HepG2 (cell line): Measurements from ENCODE around the gene C17orf75. TPM values are rescaled to one million over a fixed set of nuclear protein-coding genes. Genes with fewer than 3 reads are reported as not detected.

Source experiments
- GFI1 ChIP-seq: sonication (generic); formaldehyde crosslinking; IDR thresholded peaks from 2 replicates; pipeline ENCODE4 v1.5.0; 2020; ENCODE audit warnings: missing genetic modification reagents, mild to moderate bottlenecking, borderline replicate concordance
- HHEX ChIP-seq: IDR thresholded peaks from 2 replicates; pipeline ENCODE4 v1.6.1; 2016; ENCODE audit warnings: control low read depth
- HOXA3 ChIP-seq: sonication (generic); formaldehyde crosslinking; IDR thresholded peaks from 2 replicates; pipeline ENCODE4 v1.5.0; 2020; ENCODE audit warnings: missing genetic modification reagents
- KDM1A ChIP-seq: IDR thresholded peaks from 2 replicates; pipeline ENCODE4 v1.6.1; 2016; ENCODE audit warnings: missing compliant biosample characterization
- NR2F6 ChIP-seq, 2 experiments: IDR thresholded peaks; 2 replicates each; pipeline ENCODE4 v1.6.1; 2016; ENCODE audit warnings: antibody characterized with exemption in 1 of 2, mild to moderate bottlenecking in 1 of 2
- PAXIP1 ChIP-seq: sonication (generic); formaldehyde crosslinking; conservative IDR thresholded peaks from 2 replicates; pipeline ENCODE4 v1.4.0; 2020; ENCODE audit warnings: mild to moderate bottlenecking, missing genetic modification reagents, moderate library complexity
- POGZ ChIP-seq: sonication (generic); formaldehyde crosslinking; IDR thresholded peaks from 2 replicates; pipeline ENCODE4 v1.4.0; 2020; ENCODE audit warnings: mild to moderate bottlenecking, missing genetic modification reagents
- RCOR2 ChIP-seq: IDR thresholded peaks from 2 replicates; pipeline ENCODE4 v1.6.1; 2016; ENCODE audit warnings: missing biosample characterization, missing genetic modification reagents
- ZMYM3 ChIP-seq: sonication (generic); formaldehyde crosslinking; IDR thresholded peaks from 2 replicates; pipeline ENCODE4 v1.5.1; 2020; ENCODE audit warnings: mild to moderate bottlenecking, missing genetic modification reagents
- ZNF280D ChIP-seq: sonication (generic); formaldehyde crosslinking; IDR thresholded peaks from 2 replicates; pipeline ENCODE4 v1.5.1; 2020; ENCODE audit warnings: mild to moderate bottlenecking, missing genetic modification reagents
- ZNF460 ChIP-seq: sonication (generic); formaldehyde crosslinking; IDR thresholded peaks from 2 replicates; pipeline ENCODE4 v1.5.1; 2020; ENCODE audit warnings: missing genetic modification reagents, mild to moderate bottlenecking, borderline replicate concordance
- ZNF629 ChIP-seq: sonication (generic); formaldehyde crosslinking; conservative IDR thresholded peaks from 2 replicates; pipeline ENCODE4 v1.5.0; 2020; ENCODE audit warnings: missing genetic modification reagents
- polyA plus RNA-seq, 8 experiments: library from polyadenylated mRNA; depleted of rRNA in 3 of 8; stranded (reverse) in 7 of 8; unstranded in 1 of 8; fragments of >200 nt; fragmentation: Illumina TruSeq in 4 of 8; extraction: Trizol in 4 of 8; gene quantifications; 2 replicates each; pipeline versions ENCODE4 v1.2.1 to v1.2.3, GENCODE V29; 2011 to 2016; ENCODE audit warnings: low read depth in 4 of 8, missing spikeins in 1 of 8, mixed read lengths in 1 of 8; ENCODE audit not compliant: insufficient read depth in 1 of 8
- total RNA-seq, 5 experiments: library from RNA; depleted of rRNA; stranded (reverse); fragments of >200 nt; fragmentation: Illumina TruSeq; extraction: Trizol; gene quantifications; 2 replicates each; pipeline ENCODE4 v1.2.3, GENCODE V29; 2016; ENCODE audit warnings: low read depth in 1 of 5

Gene C17orf75
- total and polyA plus RNA-seq, 2 of the 13 experiments (the other 11 are each of a cell fraction or from before 2014, with no cell fraction given) = 16.2 to 33.0 TPM

- TF ChIP-seq ZNF280D (CRISPR knock-in tag) = 0 out of 2 replicates have a peak, but pooled peaks have one; percentile 34
- peak; percentile 82 for TF ChIP-seq GFI1
- peak; percentile 45; the same call in 1 of the 2 replicates for TF ChIP-seq RCOR2 (CRISPR knock-in tag)
- TF ChIP-seq NR2F6 (IDR thresholded peaks at IDR 0.05) = peak; percentile 86
- peak; percentile 74 for TF ChIP-seq NR2F6 (CRISPR knock-in tag; IDR thresholded peaks at IDR 0.05)
- TF ChIP-seq ZNF629 (CRISPR knock-in tag) = peak; percentile 94
- TF ChIP-seq HHEX (CRISPR knock-in tag) = peak; percentile 41; the same call in 1 of the 2 replicates
- TF ChIP-seq KDM1A = peak; percentile 76; the same call in 1 of the 2 replicates
- TF ChIP-seq HOXA3 (CRISPR knock-in tag) = peak; percentile 28; the same call in 1 of the 2 replicates
- TF ChIP-seq PAXIP1 (CRISPR knock-in tag) = 0 out of 2 replicates have a peak, but pooled peaks have one; percentile 29
- peak; percentile 99 for TF ChIP-seq ZNF460 (CRISPR knock-in tag)
- TF ChIP-seq ZMYM3 (CRISPR knock-in tag) = peak; percentile 85
- 0 out of 2 replicates have a peak, but pooled peaks have one; percentile 23 for TF ChIP-seq POGZ (CRISPR knock-in tag)
Measured at GRCh38 chr17:32320080-32320479, 21.9 kb downstream of the C17orf75 start (continued).
